ENCODE results near the gene CNKSR3.

The CNKSR3 gene

DNA sequence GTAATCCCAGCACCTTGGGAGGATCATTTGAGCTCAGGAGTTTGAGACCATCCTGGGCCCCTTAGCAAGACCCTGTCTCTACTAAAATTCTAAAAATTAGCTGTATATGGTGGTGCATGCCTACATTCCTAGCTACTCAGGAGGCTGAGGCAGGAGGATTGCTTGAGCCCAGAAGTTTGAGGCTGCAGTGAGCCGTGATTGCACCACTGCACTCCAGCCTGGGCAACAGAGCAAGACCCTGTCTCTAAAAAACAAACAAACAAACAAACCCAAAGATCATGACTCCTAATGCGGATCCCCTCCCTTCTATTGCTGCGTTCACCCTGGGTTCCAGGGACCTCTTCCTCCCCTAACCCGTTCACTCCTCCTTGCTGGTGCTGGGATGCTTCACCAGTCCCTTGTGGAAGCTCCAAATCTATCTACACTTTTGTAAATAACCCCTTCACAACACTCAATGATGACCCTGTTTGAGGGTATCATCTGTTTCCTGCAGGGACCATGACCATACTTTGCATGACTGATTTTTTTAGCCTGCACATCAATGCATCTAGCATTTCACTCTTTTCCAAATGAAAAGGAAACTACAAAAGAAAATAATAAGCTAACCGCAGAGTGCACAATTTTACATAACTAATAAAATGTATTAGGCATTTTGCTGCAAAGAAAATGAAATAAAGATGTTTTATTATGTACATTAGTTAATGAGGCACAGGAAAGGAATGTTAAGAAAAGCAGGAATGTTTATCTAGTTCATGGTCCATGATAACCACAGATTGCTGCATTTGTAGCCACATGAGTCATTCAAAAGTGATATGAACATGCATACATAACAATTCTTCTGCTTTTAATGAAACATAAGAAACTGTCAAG is 123.4 kb downstream of the CNKSR3 start:
- TF ChIP-seq, protein P1, sequence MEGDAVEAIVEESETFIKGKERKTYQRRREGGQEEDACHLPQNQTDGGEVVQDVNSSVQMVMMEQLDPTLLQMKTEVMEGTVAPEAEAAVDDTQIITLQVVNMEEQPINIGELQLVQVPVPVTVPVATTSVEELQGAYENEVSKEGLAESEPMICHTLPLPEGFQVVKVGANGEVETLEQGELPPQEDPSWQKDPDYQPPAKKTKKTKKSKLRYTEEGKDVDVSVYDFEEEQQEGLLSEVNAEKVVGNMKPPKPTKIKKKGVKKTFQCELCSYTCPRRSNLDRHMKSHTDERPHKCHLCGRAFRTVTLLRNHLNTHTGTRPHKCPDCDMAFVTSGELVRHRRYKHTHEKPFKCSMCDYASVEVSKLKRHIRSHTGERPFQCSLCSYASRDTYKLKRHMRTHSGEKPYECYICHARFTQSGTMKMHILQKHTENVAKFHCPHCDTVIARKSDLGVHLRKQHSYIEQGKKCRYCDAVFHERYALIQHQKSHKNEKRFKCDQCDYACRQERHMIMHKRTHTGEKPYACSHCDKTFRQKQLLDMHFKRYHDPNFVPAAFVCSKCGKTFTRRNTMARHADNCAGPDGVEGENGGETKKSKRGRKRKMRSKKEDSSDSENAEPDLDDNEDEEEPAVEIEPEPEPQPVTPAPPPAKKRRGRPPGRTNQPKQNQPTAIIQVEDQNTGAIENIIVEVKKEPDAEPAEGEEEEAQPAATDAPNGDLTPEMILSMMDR (conservative IDR thresholded peaks at IDR 0.05): no peak
- no peak for TF ChIP-seq ZFX (IDR thresholded peaks at IDR 0.05)
- no peak overlapping the region for H3K27ac ChIP-seq

DNA sequence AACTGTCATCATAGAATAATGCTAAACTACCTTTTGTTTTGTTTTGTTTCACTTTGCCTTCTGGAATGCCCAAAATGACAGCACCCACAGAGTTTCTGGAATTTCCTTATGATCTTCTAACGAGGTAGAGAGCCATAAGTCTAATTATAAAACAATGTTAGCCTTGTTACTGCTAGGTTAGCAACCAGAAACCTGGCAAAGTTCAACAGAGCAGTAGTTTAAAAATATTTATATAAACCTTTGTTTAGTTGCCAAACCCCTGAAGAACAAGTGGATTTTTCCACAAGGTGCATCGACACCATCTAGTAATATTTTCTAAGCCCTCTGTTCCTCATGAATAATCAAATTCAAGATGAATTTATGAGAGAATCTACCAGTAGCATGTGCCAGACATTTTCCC is 126.3 kb downstream of the CNKSR3 start:
- TF ChIP-seq, protein P1 (conservative IDR thresholded peaks at IDR 0.05): no peak
- no peak for TF ChIP-seq ZFX (IDR thresholded peaks at IDR 0.05)
- no peak overlapping the region for H3K27ac ChIP-seq

DNA sequence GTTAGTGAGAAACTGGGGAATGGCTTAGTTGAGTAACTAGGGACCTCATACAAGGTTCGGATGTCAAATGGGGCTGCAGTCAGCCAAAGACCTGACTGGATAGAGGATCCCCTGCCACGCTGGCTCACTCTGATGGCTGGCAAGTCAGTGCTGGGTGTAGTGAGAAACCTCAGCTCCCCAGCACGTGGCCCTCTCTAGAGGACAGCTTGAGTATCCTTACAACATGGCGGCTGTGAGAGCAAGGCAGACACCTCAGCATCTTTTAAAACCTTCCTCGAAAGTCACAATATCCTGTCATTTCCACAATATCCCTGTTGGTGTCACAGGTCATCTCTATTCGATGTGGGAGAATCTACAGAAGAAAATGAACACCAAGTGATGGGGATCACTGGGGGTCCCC is 127.2 kb downstream of the CNKSR3 start:
- TF ChIP-seq, protein P1 (conservative IDR thresholded peaks at IDR 0.05): no peak
- no peak for TF ChIP-seq ZFX (IDR thresholded peaks at IDR 0.05)
- no peak overlapping the region for H3K27ac ChIP-seq

DNA sequence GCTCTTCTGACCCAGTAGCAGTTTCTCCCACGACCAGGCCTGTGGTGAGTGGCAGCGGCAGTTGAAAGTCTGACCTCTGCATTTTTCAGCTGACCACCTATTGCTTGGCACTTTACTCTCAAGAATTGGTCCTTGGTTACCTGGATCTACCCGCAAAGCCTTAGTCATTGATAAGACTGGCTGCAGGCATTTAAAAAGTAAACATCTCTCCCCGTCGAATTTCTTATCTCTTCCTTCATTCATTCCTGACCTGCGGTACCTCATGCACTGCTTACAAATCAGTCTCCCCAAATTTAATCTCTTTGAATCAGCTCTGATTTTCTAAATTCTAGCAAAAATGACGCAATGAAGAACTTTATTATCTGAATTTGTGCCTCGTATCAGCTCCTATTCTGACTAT is 127.7 kb downstream of the CNKSR3 start:
- TF ChIP-seq, protein P1 (conservative IDR thresholded peaks at IDR 0.05): no peak
- TF ChIP-seq ZFX (IDR thresholded peaks at IDR 0.05): no peak
- no peak overlapping the region for H3K27ac ChIP-seq

DNA sequence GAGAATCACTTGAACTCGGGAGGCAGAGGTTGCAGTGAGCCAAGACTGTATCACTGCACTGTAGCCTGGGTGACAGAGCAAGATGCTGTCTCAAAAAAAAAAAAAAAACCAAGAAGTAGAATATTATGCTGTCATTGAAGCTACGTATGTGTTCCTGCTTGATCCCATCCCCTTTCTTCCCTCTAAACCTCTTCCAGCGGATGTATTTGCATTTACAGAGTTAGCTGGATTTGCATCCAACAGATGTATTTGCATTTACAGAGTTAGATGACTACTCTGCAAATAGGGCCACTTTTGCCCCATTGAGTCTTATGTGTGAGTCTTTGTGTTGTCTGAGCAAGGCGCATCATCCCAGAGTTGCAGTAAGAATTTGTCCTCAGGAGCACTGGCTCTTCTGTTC is 128.9 kb downstream of the CNKSR3 start:
- no peak overlapping the region for H3K27ac ChIP-seq
- TF ChIP-seq ZFX (IDR thresholded peaks at IDR 0.05): no peak
- TF ChIP-seq, protein P1 (conservative IDR thresholded peaks at IDR 0.05): no peak

DNA sequence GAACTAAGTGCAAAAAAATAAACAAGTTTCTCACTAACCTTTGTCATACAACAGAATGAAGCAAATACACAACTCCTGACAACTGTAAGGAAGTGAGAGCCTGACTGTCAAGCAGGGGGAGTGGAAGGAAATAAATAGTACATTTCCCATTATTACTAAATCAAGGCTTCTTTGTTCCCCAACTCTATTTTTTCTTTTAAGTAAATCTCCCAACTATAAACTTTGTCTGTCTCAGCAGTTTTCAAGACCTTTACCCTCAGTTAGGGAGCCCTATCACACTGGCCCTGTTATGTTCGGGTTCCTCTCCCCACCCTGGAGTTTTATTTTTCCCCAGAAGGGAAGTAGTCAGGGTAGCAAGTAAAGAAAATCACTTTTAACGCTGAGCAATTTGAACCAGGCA is 129.7 kb downstream of the CNKSR3 start:
- TF ChIP-seq, protein P1 (conservative IDR thresholded peaks at IDR 0.05): no peak
- no peak overlapping the region for H3K27ac ChIP-seq

DNA sequence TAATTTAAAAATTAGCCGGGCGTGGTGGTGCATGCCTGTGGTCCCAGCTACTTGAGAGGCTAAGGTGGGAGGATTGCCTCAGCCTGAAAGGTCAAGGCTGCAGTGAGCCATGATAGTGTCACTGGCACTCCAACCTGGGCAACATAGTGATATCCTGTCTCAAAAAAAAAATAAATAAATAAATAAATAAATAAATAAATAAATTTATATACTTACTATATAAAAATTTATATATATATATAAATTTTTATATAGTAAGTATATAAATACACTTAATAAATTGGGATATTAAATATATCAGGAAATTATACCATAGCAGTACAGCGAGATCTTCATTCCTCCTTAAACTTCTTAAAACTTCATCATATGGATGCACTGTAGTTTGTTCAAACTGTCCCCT is 130.9 kb downstream of the CNKSR3 start:
- no peak overlapping the region for H3K27ac ChIP-seq
- TF ChIP-seq ZFX (IDR thresholded peaks at IDR 0.05): no peak
- TF ChIP-seq, protein P1 (conservative IDR thresholded peaks at IDR 0.05): no peak

Data from C4-2B (cell line).